GM12801 (cell line): Measurements from ENCODE around the gene BTC.

Experiments
- CTCF ChIP-seq: IDR thresholded peaks from one replicate; pipeline ENCODE4 v1.5.1; 2011; ENCODE audit warnings: control low read depth; ENCODE audit not compliant: insufficient read length; ENCODE audit errors: extremely low read depth

The BTC gene

DNA sequence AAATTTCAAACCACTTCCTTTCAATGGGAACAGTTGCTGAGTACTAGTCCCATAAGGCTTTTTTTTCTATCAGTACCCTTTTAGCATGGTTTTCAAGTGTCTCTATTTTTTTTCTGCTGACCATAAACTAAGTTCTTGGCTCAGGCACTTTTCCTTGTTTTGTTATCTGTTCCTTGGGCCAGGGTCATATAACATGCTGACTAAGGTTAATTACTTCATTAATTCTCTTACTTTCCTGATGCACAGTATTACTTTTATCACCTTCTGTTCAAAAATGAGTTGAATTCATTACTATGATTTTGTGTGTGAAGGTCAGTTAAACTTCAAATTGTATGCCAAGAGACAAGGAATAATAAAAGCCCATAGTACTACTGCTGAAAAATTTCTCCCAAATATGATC lies 19.7 kb upstream of the BTC start:
- no peak for TF ChIP-seq CTCF

DNA sequence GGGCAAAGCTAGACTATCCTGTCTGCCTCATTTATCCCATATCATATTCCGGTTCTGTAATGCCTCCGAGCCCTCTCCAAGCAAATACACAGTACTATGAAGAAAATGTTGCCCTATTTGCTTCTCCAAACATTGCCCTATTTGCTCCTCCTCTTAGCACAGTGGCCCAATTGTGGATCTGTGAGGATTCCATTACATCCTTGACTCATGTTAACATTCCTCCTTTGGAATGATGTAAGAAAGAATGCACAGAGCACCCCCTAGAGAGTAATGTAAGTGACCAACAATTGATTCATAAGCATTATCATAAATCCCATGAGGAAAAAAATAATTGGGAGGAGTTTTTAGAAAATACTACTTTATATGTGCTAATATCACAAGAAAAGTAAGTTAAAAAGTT lies 11.3 kb upstream of the BTC start:
- no peak for TF ChIP-seq CTCF

- TF ChIP-seq CTCF, result no peak
Observed at GRCh38 chr4:74800310-74800709, 6.0 kb upstream of the BTC start.

GRCh38 chr4:74796631-74797030 lies 2.3 kb upstream of the BTC start:
- TF ChIP-seq CTCF, result no peak

GRCh38 chr4:74793757-74794381 lies 454 bp downstream of the BTC start:
- TF ChIP-seq CTCF, result no peak

GRCh38 chr4:74790652-74791051 lies 3.7 kb downstream of the BTC start:
- no peak for TF ChIP-seq CTCF

GRCh38 chr4:74789518-74789917 lies 4.8 kb downstream of the BTC start:
- no peak for TF ChIP-seq CTCF

DNA sequence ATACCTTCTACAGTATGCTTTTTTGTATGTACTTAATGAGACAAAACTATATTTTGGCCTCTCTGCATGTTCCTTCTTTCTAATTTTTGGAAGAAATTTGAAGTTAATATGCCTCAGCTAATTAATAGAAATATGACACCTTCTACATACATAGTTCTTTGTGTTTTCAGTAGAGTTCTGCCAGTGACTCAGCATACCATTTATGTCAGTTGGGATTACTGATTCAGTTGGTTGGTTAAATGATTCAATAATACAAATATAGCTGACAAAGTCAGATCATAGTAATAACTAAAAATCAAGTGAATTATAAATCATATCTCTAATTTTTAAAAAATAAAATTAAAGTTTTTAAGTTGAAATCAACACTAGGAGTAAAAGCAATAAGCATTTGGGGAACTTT lies 16.8 kb downstream of the BTC start:
- no peak for TF ChIP-seq CTCF
